ENCODE results near the gene HYI. TPM values are rescaled to one million over a fixed set of nuclear protein-coding genes. Genes with fewer than 3 reads are reported as not detected.

Gene HYI
- total and polyA plus RNA-seq, 8 donors, result 24.4 to 173 (median 59.6) TPM

GRCh38 chr1:43444151-43444828 lies 9.4 kb downstream of the HYI start:
- Histone ChIP-seq H3K27ac (no peak overlapping the region), H3K4me3 (no peak overlapping the region), H3K36me3 (peaks cover 69 to 100% (median 100%) of the 10 kb centered on the region in 4 donors), H3K4me1 (peaks cover 0 to 12% (median 0%) of the 10 kb centered on the region in 4 donors), H3K9me3 (no peaks in the 10 kb centered on the region), H3K27me3 (no peaks in the 10 kb centered on the region)
- TF ChIP-seq EP300 (IDR thresholded peaks at IDR 0.05), result no peak
- TF ChIP-seq CTCF (IDR thresholded peaks at IDR 0.05), result no peak
- no peak for TF ChIP-seq POLR2A (IDR thresholded peaks at IDR 0.05)
- TF ChIP-seq POLR2AphosphoS5 (IDR thresholded peaks at IDR 0.05), result no peak
- intact Hi-C loops (cut with DNase I; ENCODE audit: low total_unique reads), result no loop called here
- DNase-seq, result no peak
- WGBS, 5 donors, result 89 to 93% (median 92%) methylated on average over 13 of the region's 13 CpGs

GRCh38 chr1:43443197-43443946 lies 10.4 kb downstream of the HYI start:
- Histone ChIP-seq H3K4me1 (peaks cover 0 to 4% (median 0%) of the 10 kb centered on the region in 4 donors), H3K4me3 (no peak overlapping the region), H3K27me3 (no peaks in the 10 kb centered on the region), H3K9me3 (no peaks in the 10 kb centered on the region), H3K36me3 (peaks cover 65 to 100% (median 100%) of the 10 kb centered on the region in 4 donors), H3K27ac (no peak overlapping the region)
- DNase-seq, result peak in 1 of 2 donors; percentile 16
- TF ChIP-seq EP300 (IDR thresholded peaks at IDR 0.05) (no peak), CTCF (IDR thresholded peaks at IDR 0.05) (no peak), POLR2AphosphoS5 (IDR thresholded peaks at IDR 0.05) (no peak), POLR2A (IDR thresholded peaks at IDR 0.05) (no peak)
- WGBS, 5 donors, result 92 to 96% (median 94%) methylated on average over 16 of the region's 16 CpGs
- intact Hi-C loops (cut with DNase I; ENCODE audit: low total_unique reads), result no loop called here

- TF ChIP-seq EP300 (IDR thresholded peaks at IDR 0.05), result no peak
- no peak for TF ChIP-seq POLR2AphosphoS5 (IDR thresholded peaks at IDR 0.05)
- TF ChIP-seq POLR2A (IDR thresholded peaks at IDR 0.05), result no peak
- TF ChIP-seq CTCF (IDR thresholded peaks at IDR 0.05), result no peak
- 89 to 96% (median 93%) methylated on average over 12 of the region's 12 CpGs for WGBS, 5 donors
- peaks cover 58 to 100% (median 100%) of the 10 kb centered on the region in 4 donors for H3K36me3 ChIP-seq
These were observed 11.0 kb downstream of the HYI start for GRCh38 chr1:43442756-43443155.

GRCh38 chr1:43441894-43442637 lies 11.7 kb downstream of the HYI start:
- intact Hi-C loops (cut with DNase I; ENCODE audit: low total_unique reads), result no loop called here

More at GRCh38 chr1:43442756-43443155, 11.0 kb downstream of the HYI start:
- DNase-seq, result peak in 1 of 2 donors; percentile 23
- Histone ChIP-seq H3K27me3 (no peaks in the 10 kb centered on the region), H3K9me3 (no peaks in the 10 kb centered on the region), H3K27ac (no peak overlapping the region), H3K4me3 (no peak overlapping the region), H3K4me1 (no peaks in the 10 kb centered on the region)
- intact Hi-C loops (cut with DNase I; ENCODE audit: low total_unique reads), result no loop called here

More at GRCh38 chr1:43441894-43442637, 11.7 kb downstream of the HYI start:
- TF ChIP-seq EP300 (IDR thresholded peaks at IDR 0.05) (no peak), CTCF (IDR thresholded peaks at IDR 0.05) (no peak), POLR2AphosphoS5 (IDR thresholded peaks at IDR 0.05) (no peak), POLR2A (IDR thresholded peaks at IDR 0.05) (no peak)
- Histone ChIP-seq H3K9me3 (no peaks in the 10 kb centered on the region), H3K36me3 (peaks cover 52 to 100% (median 99%) of the 10 kb centered on the region in 4 donors), H3K27me3 (no peaks in the 10 kb centered on the region), H3K4me1 (no peaks in the 10 kb centered on the region), H3K27ac (no peak overlapping the region), H3K4me3 (no peak overlapping the region)
- 91 to 94% (median 93%) methylated on average over 14 to 18 of the region's 18 CpGs for WGBS, 5 donors
- peak in 1 of 2 donors; percentile 23 for DNase-seq
